Brain pericyte (primary cell): ENCODE results near the gene SLC30A5.
"Not testable (repeated sequence)": the region's sequence is repeated elsewhere in the genome, so short reads cannot be mapped to it uniquely, and the experiment has no call there.

Experiments
- DNase-seq: peaks from one replicate; pipeline ENCODE4 v3.0.0-alpha.2; 2012; ENCODE audit warnings: low read depth, low spot score

SLC30A5 gene

GRCh38 chr5:69093771-69094482 lies at the start of gene SLC30A5:
SLC30A5 (plus strand) TSS chr5:69094014; CDS start chr5:69094256, 242 bp downstream.
- DNase-seq = peak; percentile 99

GRCh38 chr5:69045213-69045612 lies 48.6 kb upstream of the SLC30A5 start:
- not testable (repeated sequence) for DNase-seq

- DNase-seq = no peak
Observed at GRCh38 chr5:69046375-69046957, 47.3 kb upstream of the SLC30A5 start.

GRCh38 chr5:69048230-69048629 lies 45.6 kb upstream of the SLC30A5 start:
- no peak for DNase-seq

- DNase-seq = no peak
Observed at GRCh38 chr5:69049151-69049550, 44.7 kb upstream of the SLC30A5 start.

- no peak for DNase-seq
Observed at GRCh38 chr5:69049796-69050195, 44.0 kb upstream of the SLC30A5 start.

- no peak for DNase-seq
Observed at GRCh38 chr5:69050214-69050613, 43.6 kb upstream of the SLC30A5 start.

- no peak for DNase-seq
Observed at GRCh38 chr5:69052181-69052580, 41.6 kb upstream of the SLC30A5 start.

GRCh38 chr5:69074664-69075521 lies 18.9 kb upstream of the SLC30A5 start:
- DNase-seq = no peak

- no peak for DNase-seq
Observed at GRCh38 chr5:69075522-69076179, 18.2 kb upstream of the SLC30A5 start.

- no peak for DNase-seq
Observed at GRCh38 chr5:69078921-69079540, 14.8 kb upstream of the SLC30A5 start.

GRCh38 chr5:69079556-69079955 lies 14.3 kb upstream of the SLC30A5 start:
- no peak for DNase-seq

GRCh38 chr5:69083412-69083811 lies 10.4 kb upstream of the SLC30A5 start:
- DNase-seq = no peak

GRCh38 chr5:69084195-69084594 lies 9.6 kb upstream of the SLC30A5 start:
- no peak for DNase-seq

- no peak for DNase-seq
Observed at GRCh38 chr5:69084903-69085302, 8.9 kb upstream of the SLC30A5 start.

- no peak for DNase-seq
Observed at GRCh38 chr5:69086206-69086605, 7.6 kb upstream of the SLC30A5 start.

GRCh38 chr5:69088006-69088405 lies 5.8 kb upstream of the SLC30A5 start:
- not testable (repeated sequence) for DNase-seq

- no peak for DNase-seq
Observed at GRCh38 chr5:69090158-69090557, 3.7 kb upstream of the SLC30A5 start.

GRCh38 chr5:69091771-69092170 lies 2.0 kb upstream of the SLC30A5 start:
- DNase-seq = no peak

GRCh38 chr5:69092969-69093368 lies 845 bp upstream of the SLC30A5 start:
- no peak for DNase-seq

- no peak for DNase-seq
Observed at GRCh38 chr5:69099302-69099701, 5.5 kb downstream of the SLC30A5 start.

GRCh38 chr5:69103521-69103920 lies 9.7 kb downstream of the SLC30A5 start:
- DNase-seq = no peak
